Hematopoietic multipotent progenitor cell treated with erythropoietin and hydrocortisone succinate and interleukin-3 and kit ligand, for 15 days (in vitro differentiated cells): Measurements from ENCODE around the gene SPHK1.

ENCODE experiments used
- DNase-seq: peaks from one replicate; pipeline ENCODE4 v3.0.0-alpha.2; 2015; ENCODE audit warnings: low spot score

Gene SPHK1

DNA sequence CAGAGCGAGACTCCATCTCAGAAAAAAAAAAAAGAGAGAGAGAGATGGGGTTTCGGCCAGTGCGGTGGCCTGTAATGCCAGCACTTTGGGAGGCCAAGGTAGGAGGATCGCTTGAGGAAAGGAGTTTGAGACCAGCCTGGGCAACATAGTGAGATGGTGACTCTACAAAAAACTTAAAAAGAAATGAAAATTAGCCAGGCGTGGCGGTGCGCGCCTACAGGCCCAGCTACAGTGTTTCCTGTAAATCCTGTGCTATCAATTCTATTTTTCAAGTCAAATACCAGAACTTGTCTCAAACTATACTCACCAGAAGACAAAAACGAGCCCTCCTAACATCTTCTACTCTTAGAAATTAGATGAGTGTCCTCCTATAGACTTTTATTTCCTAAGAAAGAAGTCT is 49.3 kb downstream of the SPHK1 start:
- no peak for DNase-seq

- DNase-seq, result no peak
Observed at GRCh38 chr17:76434870-76435269, 50.5 kb downstream of the SPHK1 start.

DNA sequence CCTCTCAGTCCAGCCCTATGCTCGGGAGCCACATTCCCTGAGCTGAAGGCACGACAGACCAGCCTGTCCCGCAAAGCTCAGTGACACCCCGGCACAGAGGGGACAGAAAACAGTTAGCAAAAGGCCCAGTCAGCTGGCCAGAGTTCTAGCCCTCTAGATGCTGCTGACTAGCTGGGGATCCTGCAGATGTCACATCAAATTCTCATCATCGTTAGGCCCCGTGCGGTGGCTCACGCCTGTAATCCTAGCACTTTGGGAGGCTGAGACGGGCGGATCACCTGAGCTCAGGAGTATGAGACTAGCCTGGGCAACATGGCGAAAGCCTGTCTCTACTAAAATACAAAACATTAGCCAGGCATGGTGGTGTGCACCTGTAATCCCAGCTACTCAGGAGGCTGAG is 51.3 kb downstream of the SPHK1 start:
- DNase-seq, result no peak
